ENCODE results near the gene BICD1.
"Not testable (repeated sequence)": the region's sequence is repeated elsewhere in the genome, so short reads cannot be mapped to it uniquely, and the experiment has no call there.

Gene BICD1

DNA sequence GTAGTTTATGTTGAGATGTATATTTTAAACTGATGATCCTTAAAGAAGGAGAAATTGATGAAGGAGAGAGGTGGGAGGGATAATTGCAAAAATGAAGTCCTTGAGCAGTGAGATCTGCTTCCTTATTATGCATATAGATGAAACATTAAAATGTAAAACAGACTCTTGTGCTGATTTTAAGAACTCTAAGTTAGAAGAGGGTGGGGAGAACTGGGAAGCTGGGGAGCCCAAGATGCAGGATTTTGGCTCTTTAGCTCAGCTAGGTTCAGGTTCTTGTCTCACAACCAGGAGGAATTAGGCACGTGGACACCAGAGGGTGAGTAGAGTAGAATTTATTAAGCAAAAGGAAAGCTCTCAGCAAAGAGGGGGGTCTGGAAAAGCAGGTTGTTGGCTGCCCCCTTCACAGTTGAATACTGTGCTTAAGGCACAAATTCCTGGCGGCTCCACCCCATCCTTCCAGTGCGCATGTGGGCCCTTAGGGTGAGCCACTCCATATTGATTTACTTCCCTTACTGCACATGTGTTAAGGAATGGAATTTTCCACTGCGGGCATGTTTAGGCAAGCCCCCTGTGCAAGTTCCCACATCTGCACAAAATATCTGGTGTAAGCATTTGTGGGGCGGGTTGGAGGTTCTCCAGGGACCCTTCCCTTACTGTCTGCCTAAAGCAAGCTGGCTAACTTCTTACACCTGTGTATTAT is 141.9 kb downstream of the BICD1 start:
- DNase-seq (ENCODE audit: low read depth): no peak

DNA sequence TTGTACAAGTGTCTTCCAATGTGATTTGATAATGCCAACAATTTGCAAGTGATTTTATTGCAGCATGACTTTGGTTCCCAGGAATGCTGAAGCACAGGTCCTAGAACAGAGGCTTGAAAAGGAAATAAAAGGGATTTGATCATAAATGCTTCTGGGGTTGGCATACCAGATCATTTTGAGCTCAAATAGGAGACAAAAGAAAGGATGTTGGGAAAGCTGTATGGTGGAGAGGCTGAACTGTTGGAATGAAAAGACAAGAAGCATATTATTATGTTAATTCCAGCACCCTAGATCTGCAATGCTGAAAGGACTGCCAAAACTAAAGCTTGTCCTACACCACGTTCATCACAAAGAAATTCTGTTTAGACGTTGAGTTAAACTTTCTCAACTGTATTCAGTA is 143.1 kb downstream of the BICD1 start:
- no peak for DNase-seq (ENCODE audit: low read depth)

DNA sequence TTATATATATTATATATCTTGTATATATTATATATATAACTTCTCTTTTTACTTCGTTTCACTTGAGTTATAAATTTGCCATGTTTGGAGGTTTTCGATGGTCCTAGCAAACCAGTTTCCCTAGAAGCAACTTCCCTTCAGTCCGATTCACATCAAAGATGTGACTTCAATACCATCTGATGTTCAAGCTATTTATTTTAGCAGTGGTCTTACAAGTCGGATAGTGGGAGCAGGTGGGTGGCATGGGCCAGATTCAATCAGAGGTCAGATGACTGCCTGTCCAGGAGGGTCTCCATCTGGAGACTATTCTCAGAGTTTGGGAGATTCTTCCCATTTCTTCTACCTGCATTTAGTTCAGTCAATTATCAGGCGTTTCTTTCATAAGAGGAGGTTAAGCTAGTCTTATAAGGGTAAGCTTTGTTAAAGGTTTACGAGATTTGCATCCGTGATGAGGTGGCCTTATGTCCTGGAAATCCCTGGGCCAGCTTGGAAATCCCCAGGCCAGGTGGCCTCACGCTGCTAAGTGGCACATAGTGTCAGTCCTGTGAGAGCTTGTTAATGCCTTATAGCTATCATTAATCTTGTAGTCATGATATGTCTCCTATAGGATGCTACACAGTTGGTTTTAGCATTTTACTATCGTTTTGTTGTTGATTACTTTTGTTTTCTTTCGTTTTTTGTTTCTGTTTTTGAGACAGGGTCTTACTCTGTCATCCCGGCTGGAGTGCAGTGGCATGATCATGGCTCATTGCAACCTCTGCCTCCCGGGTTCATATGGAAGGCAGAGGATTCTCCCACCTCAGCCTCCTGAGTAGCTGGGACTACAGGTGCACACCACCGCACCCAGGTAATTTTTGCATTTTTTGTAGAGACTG is 145.8 kb downstream of the BICD1 start:
- DNase-seq (ENCODE audit: low read depth): no peak

DNA sequence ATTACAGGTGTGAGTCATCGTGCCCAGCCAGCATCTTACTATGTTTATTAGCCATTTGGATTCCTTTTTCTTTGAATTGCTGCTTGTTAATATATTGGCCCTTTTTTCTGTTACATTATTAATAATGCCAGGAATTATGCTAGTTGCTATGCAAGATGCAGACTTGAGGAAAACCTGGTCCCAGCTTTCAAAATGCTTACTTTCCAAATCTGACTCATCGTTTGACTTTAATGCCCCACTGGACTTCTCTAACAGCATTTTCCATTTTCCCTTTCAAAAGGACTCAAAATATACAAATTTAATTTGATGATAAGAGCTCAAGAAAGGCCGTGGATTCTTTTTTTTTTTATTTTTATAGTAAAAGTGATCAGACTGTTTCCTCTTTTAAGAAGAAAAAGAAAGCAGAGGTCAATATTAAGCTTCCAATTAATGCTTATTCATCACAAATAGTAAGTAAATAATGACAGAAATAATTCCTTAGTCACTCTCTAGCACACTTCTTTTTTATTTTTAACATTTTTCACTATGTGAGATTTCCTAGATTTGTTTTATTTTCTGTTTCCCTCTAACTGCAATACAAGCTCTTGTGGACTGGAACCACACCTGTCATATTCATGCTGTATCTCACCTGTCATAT is 146.6 kb downstream of the BICD1 start:
- no peak for DNase-seq (ENCODE audit: low read depth)

DNA sequence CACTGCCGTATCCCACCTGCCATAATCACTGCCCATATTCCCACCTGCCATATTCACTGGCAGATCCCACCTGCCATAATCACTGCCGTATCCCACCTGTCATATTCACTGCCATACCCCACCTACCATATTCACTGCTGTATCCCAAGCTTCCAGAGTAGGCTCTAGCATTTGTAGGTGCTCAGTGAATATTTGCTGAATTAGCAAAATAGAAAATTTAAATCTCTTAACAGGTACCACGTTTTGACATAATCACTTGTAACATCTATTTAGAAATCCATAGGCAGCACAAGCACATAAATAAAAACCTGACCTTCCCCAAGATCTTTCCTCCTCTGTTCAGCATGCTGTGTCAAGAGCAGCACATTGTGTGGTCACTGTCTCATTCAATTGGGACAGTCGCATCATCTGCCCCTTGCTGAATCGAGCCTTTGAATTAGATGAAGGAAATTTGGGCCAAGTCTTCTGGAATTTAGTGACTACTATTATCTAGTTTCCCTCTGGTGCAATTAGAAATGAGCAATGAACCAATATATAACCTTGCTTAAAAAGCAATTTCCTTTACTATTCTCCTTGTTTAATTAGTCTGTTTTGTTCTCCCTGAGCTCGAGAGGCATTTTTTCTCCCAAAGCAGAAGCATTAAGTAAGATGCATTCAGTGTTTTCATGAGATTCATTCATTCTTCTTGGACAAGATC is 147.8 kb downstream of the BICD1 start:
- DNase-seq (ENCODE audit: low read depth): no peak

DNA sequence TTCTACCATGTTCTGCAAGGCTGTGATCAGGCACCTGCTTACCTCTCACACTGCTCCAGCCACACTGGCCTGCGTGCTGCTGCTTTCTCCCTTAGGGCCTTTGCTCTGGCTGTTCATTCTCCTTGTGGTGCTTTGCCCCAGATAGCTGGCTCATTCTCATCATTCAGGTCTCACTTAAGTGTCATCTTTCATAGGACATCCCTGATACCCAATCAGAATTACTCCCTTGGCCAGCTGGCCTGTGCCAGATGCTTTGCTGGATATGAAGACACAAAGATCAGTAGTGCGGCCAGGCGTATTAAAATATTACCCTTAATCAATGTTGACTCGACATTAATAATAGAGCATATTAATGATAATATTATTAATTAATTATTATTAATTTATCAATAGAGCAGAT is 148.9 kb downstream of the BICD1 start:
- DNase-seq (ENCODE audit: low read depth): no peak

DNA sequence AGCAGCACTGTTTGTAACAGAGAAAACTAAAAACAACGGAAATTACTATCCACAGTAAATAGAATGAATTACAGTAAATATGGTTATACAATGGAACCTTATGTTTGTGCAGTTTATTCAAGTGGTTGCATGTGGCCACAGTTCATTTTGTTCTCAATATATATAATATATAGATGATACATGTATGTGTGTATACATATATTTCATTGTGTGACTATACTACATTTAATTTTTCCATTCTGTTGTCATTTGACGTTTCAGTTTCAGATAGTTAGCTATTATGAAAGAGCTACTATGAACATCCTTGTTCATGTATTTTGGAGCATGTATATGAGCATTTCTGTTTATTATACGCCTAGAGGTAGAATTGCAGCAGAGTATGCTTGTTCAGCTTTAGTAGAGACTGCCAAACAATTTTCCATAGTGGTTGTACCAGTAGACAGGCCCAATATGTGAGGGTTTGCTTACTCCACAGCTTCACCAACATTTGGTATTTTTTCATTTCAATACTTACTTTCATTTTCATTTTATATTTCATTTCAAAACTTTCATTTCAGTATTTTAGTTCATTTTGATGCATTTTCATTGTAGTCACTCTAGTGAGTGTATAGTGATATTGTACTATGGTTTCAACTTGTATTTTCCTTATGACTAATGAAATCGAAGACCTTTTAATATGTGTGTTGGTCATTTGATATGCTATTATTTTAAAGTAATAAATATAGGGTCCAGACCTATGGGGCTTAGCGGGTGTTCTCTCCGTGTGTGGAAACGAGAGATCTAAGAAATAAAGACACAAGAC is 151.2 kb downstream of the BICD1 start:
- no peak for DNase-seq (ENCODE audit: low read depth)

DNA sequence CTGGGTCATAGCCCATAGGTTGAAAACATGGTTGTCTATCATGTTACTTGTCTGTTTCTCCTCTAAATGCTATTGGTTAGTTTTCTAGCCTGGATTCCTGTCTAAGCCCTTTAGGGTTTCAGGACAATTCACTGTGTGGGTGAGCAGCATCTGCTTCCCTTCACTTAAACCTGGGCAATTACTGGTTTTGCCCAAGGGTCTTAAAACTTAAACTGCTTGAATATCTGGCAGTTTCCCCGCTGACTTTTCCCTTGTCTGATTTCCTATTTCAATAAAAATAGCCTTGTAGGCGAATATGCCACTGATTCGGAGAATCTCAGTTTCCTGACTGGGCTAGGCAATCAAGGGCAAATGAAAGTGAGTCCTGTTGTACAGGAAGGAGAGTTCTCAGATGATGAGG is 154.0 kb downstream of the BICD1 start:
- DNase-seq (ENCODE audit: low read depth): no peak

DNA sequence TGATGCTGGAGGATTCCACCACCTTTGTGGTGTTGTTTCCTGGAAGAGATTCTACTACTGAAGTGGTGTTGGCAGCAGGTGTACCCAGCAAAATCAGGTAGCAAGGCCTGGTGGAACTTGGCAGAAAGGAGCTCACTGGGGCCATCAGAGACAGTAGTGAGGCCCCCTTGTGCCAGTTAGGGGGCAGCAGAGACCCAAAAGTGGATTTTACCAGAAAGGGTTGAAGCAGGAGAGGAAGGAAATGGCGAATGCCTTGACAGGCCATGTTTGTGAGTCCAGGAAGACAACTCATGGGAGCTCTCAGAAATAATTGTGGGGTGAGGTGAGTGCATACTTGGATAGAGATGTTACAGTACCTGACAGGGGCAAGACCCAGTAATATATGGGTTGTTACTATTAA is 155.0 kb downstream of the BICD1 start:
- DNase-seq (ENCODE audit: low read depth): no peak

DNA sequence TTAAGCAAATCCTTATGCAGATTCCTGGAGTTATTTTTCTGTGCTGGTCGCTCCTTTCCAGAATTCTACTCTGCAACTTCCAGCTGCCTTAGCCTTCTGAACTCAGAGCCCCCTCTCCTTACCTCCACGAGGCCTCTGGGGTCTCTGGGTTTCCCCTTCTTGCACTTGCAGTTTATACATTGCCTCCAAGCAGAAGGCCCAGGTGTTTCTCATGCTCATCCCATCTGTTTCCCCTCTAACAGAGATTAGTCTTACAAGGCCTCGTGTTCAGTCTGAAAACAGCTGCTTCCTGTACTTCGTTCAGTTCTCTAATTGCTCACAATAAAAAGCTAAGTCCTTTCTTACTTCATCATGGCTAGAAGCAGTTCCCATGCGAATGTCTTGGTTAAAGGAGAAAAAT is 158.3 kb downstream of the BICD1 start:
- no peak for DNase-seq (ENCODE audit: low read depth)

DNA sequence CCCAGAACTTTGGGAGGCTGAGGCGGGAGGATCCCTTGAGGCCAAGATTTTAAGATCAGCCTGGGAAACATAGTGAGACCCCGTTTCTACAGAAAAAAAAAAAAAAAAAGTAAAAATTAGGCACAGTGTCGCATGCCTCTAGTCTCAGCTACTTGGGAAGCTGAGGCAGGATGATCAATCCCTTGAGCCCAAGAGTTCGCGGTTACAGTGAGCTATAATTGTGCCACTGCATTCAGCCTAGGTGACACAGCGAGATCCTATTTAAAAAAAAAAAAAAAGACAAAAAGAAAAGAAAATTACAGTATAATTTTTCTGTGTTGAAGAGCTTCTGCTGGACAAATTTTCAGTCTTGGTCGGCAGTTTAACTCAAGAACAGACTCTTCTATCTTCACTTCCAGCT is 158.8 kb downstream of the BICD1 start:
- no peak for DNase-seq (ENCODE audit: low read depth)

DNA sequence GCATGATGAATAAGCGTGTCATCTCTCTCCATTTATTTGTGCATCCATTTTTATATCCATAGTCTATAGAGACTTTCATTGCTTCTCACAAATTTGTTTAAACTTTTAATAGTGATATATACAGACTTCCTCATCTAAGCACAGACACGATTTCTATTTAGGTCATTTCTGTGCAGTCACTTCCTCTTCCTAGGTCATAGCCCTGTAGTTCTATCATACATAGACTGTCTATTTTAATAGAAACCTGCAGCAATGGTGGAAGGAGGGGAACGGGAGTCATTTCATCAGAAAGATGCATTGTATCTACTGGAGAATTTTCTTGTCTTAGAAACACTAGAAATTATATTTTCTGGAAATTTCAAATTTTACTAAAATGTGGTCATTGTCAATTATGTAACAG is 159.3 kb downstream of the BICD1 start:
- no peak for DNase-seq (ENCODE audit: low read depth)

DNA sequence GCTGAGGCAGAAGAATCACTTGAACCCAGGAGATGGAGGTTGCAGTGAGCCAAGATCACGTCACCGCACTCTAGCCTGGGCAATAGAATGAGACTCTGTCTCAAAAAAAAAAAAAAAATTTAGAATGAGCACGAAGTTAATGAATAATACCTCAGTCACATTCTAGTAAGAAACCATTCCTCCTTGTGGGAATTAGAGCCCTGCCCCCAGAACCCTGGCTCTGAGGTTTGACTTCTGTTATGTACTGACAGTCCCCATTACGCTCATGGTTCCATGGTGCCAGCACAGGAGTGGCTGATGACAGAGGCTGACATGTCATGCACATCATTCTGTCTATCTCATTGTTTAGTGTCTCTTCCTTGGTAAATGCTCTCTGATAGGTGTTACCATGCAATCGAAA is 160.1 kb downstream of the BICD1 start:
- DNase-seq (ENCODE audit: low read depth): no peak

DNA sequence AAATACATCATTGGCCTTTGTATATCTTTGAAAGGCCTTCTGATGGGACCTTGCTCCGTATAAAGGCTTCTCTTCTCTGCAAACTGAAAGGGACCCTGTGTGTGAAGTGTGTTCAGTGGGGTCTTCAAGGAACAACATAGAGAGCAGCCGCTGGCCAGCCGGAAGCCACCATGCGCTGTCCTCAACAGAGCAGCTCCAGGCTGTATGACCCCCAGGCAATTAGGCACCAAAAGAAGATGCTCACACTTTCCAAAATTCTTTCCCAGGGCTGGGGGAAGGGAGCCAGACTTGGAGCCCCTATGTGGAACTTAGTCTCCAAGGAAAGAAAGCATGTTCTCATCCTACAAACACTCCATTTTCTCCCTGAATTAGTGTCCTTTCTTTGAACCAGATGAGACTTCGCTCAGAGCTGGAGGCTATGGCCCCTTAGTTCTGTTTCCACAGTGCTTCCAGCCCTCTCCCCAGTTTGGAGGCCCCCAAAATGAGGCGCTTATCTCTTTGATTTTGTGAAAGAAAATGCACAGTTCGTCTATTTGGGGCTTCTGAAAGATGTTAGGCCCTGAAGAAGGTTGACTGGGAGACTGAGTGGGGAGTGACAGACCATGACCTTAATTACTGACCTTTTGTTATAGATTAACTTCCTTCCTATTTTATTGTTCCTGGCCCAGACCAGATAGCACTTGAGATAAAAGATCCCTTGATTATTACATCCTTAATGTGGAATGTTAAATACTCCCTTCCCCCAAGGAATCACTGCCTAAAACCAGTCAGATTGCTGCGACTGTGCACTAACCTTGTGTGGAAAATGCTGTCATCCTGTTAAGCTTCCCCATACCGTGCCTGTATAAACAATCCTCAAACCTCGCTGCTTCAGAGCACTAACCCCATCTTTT is 164.4 kb downstream of the BICD1 start:
- no peak for DNase-seq (ENCODE audit: low read depth)

DNA sequence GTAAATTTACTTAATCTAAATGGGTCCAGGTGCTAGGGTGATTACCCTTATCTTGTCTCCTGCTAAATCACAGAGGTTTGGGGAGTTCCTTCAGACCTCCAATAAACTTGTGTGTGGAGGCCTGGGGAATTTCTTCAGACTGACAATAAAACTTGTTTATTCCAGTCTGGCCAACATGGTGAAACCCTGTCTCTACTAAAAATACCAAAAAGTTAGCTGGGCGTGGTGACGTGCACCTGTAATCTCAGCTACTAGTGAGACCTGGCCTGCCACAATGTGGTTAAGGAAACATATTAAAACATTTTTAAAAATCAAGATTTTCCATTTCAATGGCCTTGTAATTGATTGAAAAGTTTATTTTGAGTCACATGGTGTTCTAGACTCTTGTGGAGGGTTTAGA is 165.8 kb downstream of the BICD1 start:
- DNase-seq (ENCODE audit: low read depth): no peak

DNA sequence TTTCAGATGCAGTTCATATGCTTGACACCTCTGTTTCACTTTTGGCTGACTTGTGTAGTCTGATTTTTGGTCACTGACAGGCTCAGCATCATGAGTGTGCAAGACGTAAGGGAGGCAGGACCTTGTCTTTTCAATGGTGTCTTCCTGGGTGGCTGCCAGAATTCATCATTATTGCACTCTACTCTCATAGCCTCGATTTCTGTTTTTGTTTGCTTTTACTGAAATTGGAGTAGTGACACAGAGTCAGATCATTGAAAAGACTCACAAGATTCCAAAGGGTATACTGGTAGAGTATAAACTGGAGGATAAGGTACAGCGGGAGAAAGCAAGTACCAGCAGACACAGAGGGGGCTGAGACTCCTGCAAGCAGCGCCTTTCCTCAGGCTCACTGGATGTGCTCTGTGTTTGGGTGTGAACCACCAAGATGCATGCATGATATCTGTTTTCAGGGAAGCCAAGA is 166.4 kb downstream of the BICD1 start:
- no peak for DNase-seq (ENCODE audit: low read depth)

DNA sequence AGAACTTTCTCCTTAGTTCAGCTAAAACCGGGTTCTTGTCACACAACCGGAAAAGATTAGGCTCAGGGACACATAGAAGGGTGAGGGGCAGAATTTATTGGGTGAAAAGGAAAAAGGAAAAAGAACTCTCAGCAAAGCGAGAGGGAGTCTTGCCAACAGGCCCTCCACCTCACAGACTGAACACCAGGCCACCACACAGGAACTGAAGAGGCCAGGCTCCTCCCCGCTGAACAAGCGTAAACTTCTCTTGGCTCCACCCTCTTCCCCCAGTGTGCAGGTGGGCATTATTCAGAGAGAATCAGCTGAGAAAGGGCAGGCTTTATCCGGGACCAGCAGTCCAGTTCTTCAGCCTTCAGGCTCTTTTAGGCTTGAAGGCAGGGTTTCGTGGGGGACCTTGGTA is 167.1 kb downstream of the BICD1 start:
- peak; percentile 29 for DNase-seq (ENCODE audit: low read depth)

DNA sequence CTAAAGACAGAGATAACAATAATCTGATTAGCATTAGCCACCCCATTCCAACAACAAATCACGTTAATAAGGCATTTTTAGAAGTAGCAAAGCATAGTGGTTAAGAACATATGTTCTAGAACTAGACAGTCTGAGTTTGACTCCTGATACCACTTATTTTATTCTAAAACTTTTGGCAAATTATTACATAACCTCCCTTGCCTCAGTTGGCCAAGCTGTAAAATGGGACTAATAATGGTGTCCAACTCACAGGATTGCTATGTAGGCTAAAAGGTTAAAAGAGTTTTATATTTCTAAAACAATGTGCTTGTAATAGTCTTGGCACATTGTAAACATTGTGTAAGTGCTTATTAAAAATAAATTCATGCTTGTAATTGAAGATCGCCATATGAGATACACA is 168.0 kb downstream of the BICD1 start:
- no peak for DNase-seq (ENCODE audit: low read depth)

DNA sequence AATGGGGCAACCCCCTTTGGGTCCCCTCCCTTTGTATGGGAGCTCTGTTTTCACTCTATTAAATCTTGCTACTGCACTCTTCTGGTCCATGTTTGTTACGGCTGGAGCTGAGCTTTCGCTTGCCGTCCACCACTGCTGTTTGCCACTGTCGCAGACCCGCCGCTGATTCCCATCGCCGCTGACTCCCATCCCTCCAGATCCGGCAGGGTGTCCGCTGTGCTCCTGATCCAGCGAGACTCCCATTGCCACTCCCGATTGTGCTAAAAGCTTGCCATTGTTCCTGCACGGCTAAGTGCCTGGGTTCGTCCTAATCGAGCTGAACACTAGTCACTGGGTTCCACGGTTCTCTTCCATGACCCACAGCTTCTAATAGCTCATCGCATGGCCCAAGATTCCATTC is 168.9 kb downstream of the BICD1 start:
- not testable (repeated sequence) for DNase-seq (ENCODE audit: low read depth)

DNA sequence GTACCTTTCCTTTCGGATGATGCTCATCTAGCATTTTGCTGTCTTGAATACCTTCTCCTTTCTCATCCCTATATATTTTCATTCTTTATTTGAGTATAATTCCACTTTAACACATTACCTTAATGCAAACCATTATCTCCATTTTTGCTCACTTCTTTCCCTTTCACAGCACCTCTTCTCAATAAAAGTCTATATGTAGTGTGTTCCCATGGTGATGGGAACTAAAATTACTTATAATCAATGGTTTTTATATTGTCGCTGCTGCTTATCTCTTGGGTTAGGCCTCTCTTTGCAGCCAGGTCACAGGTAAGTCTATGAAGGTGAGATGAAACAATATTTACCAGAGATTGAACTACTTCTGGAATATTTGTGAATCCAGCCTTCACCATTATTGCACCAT is 171.1 kb downstream of the BICD1 start:
- DNase-seq (ENCODE audit: low read depth): no peak

DNA sequence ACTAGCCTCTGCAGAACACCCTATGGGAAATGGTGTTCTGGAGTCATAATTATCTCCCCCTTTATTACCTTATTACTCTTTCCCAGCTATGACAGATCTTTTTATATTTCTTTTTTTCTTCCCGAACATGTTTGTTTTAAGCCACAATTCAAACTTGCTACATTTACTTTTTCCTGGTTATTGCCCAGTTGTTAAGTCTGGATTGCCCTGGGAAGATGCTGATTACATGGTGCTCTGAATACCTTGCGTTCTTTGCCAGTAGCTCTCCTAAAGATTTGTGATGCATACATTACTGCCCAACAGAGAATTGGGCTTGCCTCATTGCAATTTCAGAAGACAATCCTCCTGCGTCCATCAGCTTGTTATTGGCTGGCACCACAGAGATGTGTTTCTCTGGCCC is 174.5 kb downstream of the BICD1 start:
- no peak for DNase-seq (ENCODE audit: low read depth)

Measured in activated gamma-delta T cell treated with anti-CD3 and anti-CD28 coated beads, Interleukin-2, amount 50 U/mL, for 16 hours (primary cell).